ENCODE measurements around the gene APBB1IP. TPM values are rescaled to one million over a fixed set of nuclear protein-coding genes. Genes with fewer than 3 reads are reported as not detected.
"Not testable (repeated sequence)": the region's sequence is repeated elsewhere in the genome, so short reads cannot be mapped to it uniquely, and the experiment has no call there.

Gene APBB1IP
- total RNA-seq, 2 experiments from 2014 or later = 81.1 to 88.7 TPM

DNA sequence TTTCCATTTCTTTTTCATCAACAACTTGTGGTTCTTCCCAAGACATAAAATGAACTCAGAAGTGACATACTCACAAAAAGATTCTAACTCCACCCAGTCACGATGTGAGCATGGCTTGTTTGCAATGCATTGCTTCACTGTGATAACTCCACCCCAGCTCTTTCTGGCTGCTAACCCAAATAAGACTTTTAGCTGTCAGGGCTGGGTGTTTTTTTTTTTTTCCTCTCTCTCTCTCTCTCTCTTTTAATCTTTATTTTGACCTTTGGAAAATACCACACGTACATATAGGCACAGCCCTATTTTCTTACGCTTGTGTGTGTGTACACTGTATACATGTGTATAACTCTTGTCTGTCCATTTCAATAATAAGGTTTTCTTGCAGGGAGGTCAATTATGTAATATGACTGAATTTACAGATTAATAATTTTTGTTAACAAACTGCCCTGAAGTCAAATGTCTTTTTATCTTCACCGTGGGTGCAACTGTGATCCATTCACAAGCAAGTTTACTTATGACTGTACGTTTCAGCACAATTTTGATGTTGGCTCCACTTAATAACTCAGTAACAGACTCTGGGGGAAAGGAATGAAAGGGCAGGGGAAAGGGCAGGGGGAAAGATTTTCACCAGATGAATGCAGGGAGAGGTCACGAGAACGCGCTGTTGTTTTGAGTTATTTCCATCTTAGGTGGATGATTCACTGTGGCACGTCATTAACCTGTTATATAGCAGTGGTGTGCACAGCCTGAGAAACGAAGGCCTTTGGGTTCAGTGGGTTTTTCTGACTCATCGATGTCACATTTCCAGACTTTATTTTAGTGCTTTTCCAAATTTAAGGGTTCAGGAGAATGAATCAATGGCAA lies 49.1 kb downstream of the APBB1IP start:
- Mint-ChIP-seq H3K27ac (peak overlapping the region; percentile 94), H3K36me3 (peaks cover 25% of the 10 kb centered on the region), H3K4me3 (peak overlapping the region; percentile 73), H3K27me3 (no peaks in the 10 kb centered on the region), H3K9me3 (no peaks in the 10 kb centered on the region), H3K4me1 (peaks cover 51% of the 10 kb centered on the region)
- ATAC-seq (ENCODE audit: low read depth) (peak; percentile 87), DNase-seq (no peak)
- POLR2A ChIA-PET = interaction anchor here (1.0 to 1.5 kb wide), 3 partner anchors 18 to 49 kb away, joined by 3 to 4 read pairs (median 4); partner anchors contain the start of gene APBB1IP

DNA sequence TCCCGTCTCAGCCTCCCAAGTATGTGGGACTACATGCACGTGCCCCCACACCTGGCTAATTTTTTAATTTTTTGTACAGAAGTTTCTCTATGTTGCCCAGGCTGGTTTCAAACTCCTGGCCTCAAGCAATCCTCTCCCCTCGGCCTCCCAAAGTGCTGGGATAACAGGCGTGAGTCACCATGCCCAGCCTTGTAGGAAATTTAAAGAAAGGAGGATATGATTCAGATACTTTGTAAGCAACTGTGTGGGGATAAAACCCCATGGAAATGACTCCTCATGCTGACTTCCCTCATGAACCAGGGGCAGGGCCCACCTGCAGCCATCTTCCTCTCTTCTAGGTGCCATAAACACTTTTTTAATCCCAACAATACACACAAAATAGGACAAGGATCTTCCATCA lies 50.2 kb downstream of the APBB1IP start:
- peak overlapping the region; percentile 15 for H3K4me3 Mint-ChIP-seq
- H3K9me3 Mint-ChIP-seq = peaks cover 3% of the 10 kb centered on the region
- H3K27me3 Mint-ChIP-seq = no peaks in the 10 kb centered on the region
- peaks cover 35% of the 10 kb centered on the region for H3K36me3 Mint-ChIP-seq
- H3K27ac Mint-ChIP-seq = peak overlapping the region; percentile 94
- POLR2A ChIA-PET = no interaction called here
- DNase-seq (no peak), ATAC-seq (ENCODE audit: low read depth) (no peak)
- H3K4me1 Mint-ChIP-seq = peaks cover 46% of the 10 kb centered on the region

- Mint-ChIP-seq H3K27ac (peak overlapping the region; percentile 94), H3K9me3 (peaks cover 5% of the 10 kb centered on the region), H3K4me3 (no peak overlapping the region)
Observed at GRCh38 chr10:26489081-26489480, 50.9 kb downstream of the APBB1IP start.

GRCh38 chr10:26490367-26490766 lies 52.2 kb downstream of the APBB1IP start:
- peaks cover 36% of the 10 kb centered on the region for H3K4me1 Mint-ChIP-seq
- H3K36me3 Mint-ChIP-seq = peaks cover 51% of the 10 kb centered on the region
- not testable (repeated sequence) for H3K27ac Mint-ChIP-seq; DNase-seq; H3K27me3 Mint-ChIP-seq; H3K9me3 Mint-ChIP-seq; ATAC-seq (ENCODE audit: low read depth); H3K4me3 Mint-ChIP-seq
- POLR2A ChIA-PET = interaction anchor here (0.6 kb wide), 1 partner anchor 34 kb away, joined by 4 read pairs; no protein-coding TSS in a partner anchor

More at GRCh38 chr10:26489081-26489480, 50.9 kb downstream of the APBB1IP start:
- Mint-ChIP-seq H3K36me3 (peaks cover 42% of the 10 kb centered on the region), H3K4me1 (peaks cover 38% of the 10 kb centered on the region), H3K27me3 (no peaks in the 10 kb centered on the region)
- no peak for DNase-seq
- ATAC-seq (ENCODE audit: low read depth) = no peak
- POLR2A ChIA-PET = interaction anchor here (0.5 kb wide), 1 partner anchor 9 kb away, joined by 3 read pairs; no protein-coding TSS in a partner anchor

DNA sequence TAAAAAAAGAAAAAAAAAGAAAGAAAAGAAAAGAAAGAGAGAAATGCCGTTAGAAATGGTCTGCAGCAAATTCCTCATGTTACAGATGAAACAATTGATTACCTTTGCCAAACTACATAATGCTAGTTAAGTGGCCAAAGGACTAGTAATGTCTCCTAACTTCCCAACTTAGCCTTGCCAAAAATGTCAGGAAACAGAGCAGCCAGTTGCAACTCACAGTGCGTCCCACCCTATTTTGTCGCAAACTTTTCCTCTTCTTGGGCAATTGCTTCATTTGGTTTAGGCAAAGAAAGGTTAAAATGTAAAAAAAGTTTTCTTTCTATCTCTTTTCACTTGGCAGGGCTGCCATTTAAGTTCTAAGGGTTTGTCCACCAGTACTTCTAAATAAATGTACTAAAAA lies 53.1 kb downstream of the APBB1IP start:
- no peak for DNase-seq
- peaks cover 49% of the 10 kb centered on the region for H3K36me3 Mint-ChIP-seq
- no peak for ATAC-seq (ENCODE audit: low read depth)
- H3K27me3 Mint-ChIP-seq = no peaks in the 10 kb centered on the region
- H3K9me3 Mint-ChIP-seq = peaks cover 5% of the 10 kb centered on the region
- POLR2A ChIA-PET = no interaction called here
- H3K4me1 Mint-ChIP-seq = peaks cover 30% of the 10 kb centered on the region
- H3K4me3 Mint-ChIP-seq = no peak overlapping the region
- H3K27ac Mint-ChIP-seq = no peak overlapping the region

DNA sequence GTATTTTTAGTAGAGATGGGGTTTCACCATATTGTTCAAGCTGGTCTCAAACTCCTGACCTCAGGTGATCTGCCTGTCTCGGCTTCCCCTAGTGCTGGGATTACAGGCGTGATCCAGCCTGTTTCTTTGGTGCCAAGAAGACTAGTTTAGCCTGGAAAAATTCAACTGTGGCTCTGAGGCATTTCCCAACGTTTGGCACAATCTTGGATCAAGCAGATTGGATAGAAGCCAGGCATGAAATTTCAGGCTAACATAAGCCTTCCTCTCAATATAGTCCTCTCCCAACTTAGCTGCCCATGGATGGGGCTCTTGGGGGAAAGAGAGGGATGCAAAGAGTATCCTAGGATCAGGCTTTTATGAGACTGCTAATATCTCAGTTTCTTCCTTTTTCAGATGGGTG lies 53.8 kb downstream of the APBB1IP start:
- peaks cover 5% of the 10 kb centered on the region for H3K9me3 Mint-ChIP-seq
- peaks cover 54% of the 10 kb centered on the region for H3K36me3 Mint-ChIP-seq
- peaks cover 26% of the 10 kb centered on the region for H3K4me1 Mint-ChIP-seq
- DNase-seq (no peak), ATAC-seq (ENCODE audit: low read depth) (no peak)
- no peaks in the 10 kb centered on the region for H3K27me3 Mint-ChIP-seq
- no peak overlapping the region for H3K4me3 Mint-ChIP-seq
- POLR2A ChIA-PET = no interaction called here
- no peak overlapping the region for H3K27ac Mint-ChIP-seq

- ATAC-seq (ENCODE audit: low read depth); DNase-seq; POLR2A ChIA-PET; H3K27ac Mint-ChIP-seq; H3K9me3 Mint-ChIP-seq; H3K4me3 Mint-ChIP-seq; H3K27me3 Mint-ChIP-seq: not testable (repeated sequence)
- H3K36me3 Mint-ChIP-seq = peaks cover 59% of the 10 kb centered on the region
- peaks cover 19% of the 10 kb centered on the region for H3K4me1 Mint-ChIP-seq
Observed at GRCh38 chr10:26492725-26493124, 54.6 kb downstream of the APBB1IP start.

- ATAC-seq (ENCODE audit: low read depth) (no peak), DNase-seq (no peak)
- Mint-ChIP-seq H3K36me3 (peaks cover 57% of the 10 kb centered on the region), H3K9me3 (peaks cover 5% of the 10 kb centered on the region), H3K27me3 (no peaks in the 10 kb centered on the region), H3K4me3 (no peak overlapping the region), H3K27ac (no peak overlapping the region), H3K4me1 (peaks cover 7% of the 10 kb centered on the region)
- POLR2A ChIA-PET = interaction anchor here (0.8 to 0.9 kb wide), 2 partner anchors 14 to 55 kb away, joined by 3 read pairs; no protein-coding TSS in a partner anchor
Observed at GRCh38 chr10:26494018-26494417, 55.9 kb downstream of the APBB1IP start.

GRCh38 chr10:26499426-26499825 lies 61.3 kb downstream of the APBB1IP start:
- peak overlapping the region; percentile 34 for H3K27ac Mint-ChIP-seq
- no peak overlapping the region for H3K4me3 Mint-ChIP-seq
- no peaks in the 10 kb centered on the region for H3K27me3 Mint-ChIP-seq
- no peaks in the 10 kb centered on the region for H3K9me3 Mint-ChIP-seq
- ATAC-seq (ENCODE audit: low read depth) = no peak
- peaks cover 58% of the 10 kb centered on the region for H3K36me3 Mint-ChIP-seq
- H3K4me1 Mint-ChIP-seq = peaks cover 11% of the 10 kb centered on the region
- DNase-seq = no peak
- POLR2A ChIA-PET = no interaction called here

DNA sequence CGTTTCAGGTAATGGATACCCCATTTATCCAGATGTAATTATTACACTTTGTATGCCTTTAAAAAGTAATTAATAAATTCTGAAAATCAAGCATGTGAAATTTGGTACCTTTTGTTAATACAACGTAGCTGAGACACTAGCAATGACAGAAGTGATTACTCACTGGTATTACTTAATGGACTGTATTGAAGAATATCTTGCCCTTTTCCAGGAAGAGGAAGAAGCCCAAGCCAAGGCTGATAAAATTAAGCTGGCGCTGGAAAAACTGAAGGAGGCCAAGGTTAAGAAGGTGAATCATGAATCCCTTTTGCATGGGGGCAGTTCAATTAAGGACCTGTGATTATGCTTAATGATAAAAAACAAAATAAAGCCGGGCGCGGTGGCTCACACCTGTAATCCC lies 64.8 kb downstream of the APBB1IP start:
- H3K4me1 Mint-ChIP-seq = peaks cover 9% of the 10 kb centered on the region
- H3K27me3 Mint-ChIP-seq = no peaks in the 10 kb centered on the region
- ATAC-seq (ENCODE audit: low read depth) (no peak), DNase-seq (no peak)
- H3K9me3 Mint-ChIP-seq = no peaks in the 10 kb centered on the region
- H3K4me3 Mint-ChIP-seq = no peak overlapping the region
- H3K27ac Mint-ChIP-seq = no peak overlapping the region
- H3K36me3 Mint-ChIP-seq = peaks cover 60% of the 10 kb centered on the region
- POLR2A ChIA-PET = interaction anchor here (0.7 kb wide), 1 partner anchor 34 kb away, joined by 4 read pairs; no protein-coding TSS in a partner anchor

DNA sequence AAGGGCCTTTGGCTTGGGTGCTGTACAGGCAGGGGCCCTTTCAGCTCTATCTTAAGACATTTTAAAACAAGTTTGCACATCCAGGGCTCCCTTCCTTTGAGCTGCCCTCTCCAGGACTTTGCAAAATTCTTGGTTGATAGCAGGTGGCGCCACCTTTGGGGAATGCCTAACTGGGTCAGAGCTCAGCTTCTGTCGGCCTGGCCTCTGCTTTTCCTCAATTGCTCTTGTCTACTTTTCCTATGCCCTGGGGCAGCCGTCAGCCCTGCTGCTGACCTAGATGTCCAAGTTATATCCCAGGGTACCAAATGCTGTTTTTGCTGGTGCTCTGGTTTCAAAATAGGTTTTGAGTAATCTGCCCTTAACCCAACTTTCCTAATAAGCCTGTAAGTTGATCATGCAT lies 65.8 kb downstream of the APBB1IP start:
- ATAC-seq (ENCODE audit: low read depth) = no peak

GRCh38 chr10:26504429-26504828 lies 66.3 kb downstream of the APBB1IP start:
- H3K4me1 Mint-ChIP-seq; H3K27me3 Mint-ChIP-seq; H3K4me3 Mint-ChIP-seq; H3K27ac Mint-ChIP-seq; POLR2A ChIA-PET; H3K9me3 Mint-ChIP-seq; DNase-seq; ATAC-seq (ENCODE audit: low read depth): not testable (repeated sequence)
- peaks cover 61% of the 10 kb centered on the region for H3K36me3 Mint-ChIP-seq

More for the DNA sequence above, 65.8 kb downstream of the APBB1IP start:
- Mint-ChIP-seq H3K36me3 (peaks cover 57% of the 10 kb centered on the region), H3K27ac (no peak overlapping the region), H3K9me3 (no peaks in the 10 kb centered on the region), H3K27me3 (no peaks in the 10 kb centered on the region), H3K4me3 (no peak overlapping the region), H3K4me1 (peaks cover 9% of the 10 kb centered on the region)
- no peak for DNase-seq
- POLR2A ChIA-PET = no interaction called here

DNA sequence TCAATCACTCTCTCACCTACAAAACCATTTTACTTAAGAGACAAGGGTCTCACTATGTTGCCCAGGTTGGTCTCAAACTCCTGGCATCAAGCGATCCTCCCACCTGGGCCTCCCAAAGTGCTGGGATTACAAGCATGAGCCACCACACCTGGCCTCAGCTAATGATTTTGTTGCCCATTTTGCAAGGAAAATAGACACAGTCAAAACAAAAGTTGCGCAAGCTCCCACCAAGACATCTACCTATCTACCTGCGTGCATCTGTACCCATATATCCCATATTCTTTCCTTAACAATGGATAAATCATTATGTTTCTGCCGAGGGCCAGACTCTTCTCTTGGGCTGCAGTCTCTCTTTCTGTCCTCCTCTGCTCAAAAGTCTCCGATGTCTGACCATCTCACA lies 67.3 kb downstream of the APBB1IP start:
- ATAC-seq (ENCODE audit: low read depth) = no peak
- Mint-ChIP-seq H3K27me3 (no peaks in the 10 kb centered on the region), H3K4me3 (no peak overlapping the region), H3K9me3 (no peaks in the 10 kb centered on the region), H3K27ac (no peak overlapping the region), H3K36me3 (peaks cover 61% of the 10 kb centered on the region), H3K4me1 (peaks cover 4% of the 10 kb centered on the region)
- POLR2A ChIA-PET = no interaction called here
- DNase-seq = no peak

DNA sequence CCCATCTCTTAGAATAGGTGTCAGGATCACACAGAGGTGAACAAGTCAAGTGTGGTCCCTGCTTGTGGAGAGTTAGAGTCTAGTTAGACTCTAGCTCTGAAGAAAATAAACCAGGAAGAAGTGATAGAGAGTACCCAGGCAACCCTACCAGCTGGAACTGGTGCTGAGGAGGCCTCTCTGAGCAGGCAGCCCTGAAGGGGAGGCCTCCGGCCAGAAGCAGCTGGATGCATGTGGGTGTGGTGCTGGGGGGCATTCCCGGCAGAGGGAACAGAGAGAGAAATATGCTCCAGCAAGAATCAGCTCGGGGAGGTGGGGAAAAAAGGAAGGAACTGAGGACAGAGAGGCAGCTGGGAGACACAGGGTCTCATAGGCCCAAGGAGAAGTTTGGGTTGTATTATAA lies 68.6 kb downstream of the APBB1IP start:
- POLR2A ChIA-PET = no interaction called here
- Mint-ChIP-seq H3K4me3 (no peak overlapping the region), H3K27me3 (no peaks in the 10 kb centered on the region), H3K9me3 (no peaks in the 10 kb centered on the region), H3K4me1 (peaks cover 4% of the 10 kb centered on the region), H3K27ac (no peak overlapping the region), H3K36me3 (peaks cover 58% of the 10 kb centered on the region)
- DNase-seq (no peak), ATAC-seq (ENCODE audit: low read depth) (no peak)
